Activated naive CD4-positive, alpha-beta T cell treated with Interleukin-2 at 50 U/mL for 16 hours (primary cell): ENCODE measurements around the gene BCAS3.
"Not testable (repeated sequence)": the region's sequence is repeated elsewhere in the genome, so short reads cannot be mapped to it uniquely, and the experiment has no call there.

ENCODE experiments used
- DNase-seq: peaks from one replicate; pipeline ENCODE4 v3.0.0-alpha.2; 2020

BCAS3 gene

DNA sequence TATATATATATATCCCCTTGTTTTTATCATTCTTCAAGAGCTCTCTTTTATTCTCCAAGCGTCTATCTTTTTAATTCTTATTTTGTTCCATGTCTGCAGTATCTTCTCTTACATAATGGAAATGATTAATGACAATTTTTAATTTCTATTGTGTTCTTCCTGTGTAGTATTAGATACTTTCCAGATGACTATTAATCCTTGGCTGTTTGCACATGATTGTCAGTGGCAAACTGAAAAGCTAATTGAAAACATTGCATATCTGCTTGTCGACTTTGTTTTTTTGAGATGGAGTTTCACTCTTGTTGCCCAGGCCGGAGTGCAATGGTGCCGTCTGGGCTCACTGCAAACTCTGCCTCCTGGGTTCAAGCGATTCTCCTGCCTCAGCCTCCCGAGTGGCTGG lies 124.7 kb downstream of the BCAS3 start:
- DNase-seq, result no peak

DNA sequence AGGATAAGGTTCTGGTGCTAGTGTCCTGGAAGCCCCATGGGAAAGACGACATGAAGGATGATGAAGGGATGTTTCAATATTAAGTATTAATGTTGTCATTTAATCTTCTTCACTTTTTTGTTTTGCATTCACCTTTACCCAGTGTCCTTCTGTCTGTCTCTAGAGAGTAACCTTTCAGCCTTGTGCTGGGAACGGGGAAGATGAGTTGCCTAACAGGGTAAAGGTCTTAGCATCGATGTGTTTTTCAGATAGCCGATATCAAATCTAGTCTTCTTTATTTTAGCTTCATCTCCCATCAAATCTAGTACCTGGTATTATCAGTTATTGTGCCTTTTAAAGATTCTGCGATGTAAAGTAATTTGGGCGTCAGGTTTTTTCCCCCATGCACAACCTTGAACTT lies 125.4 kb downstream of the BCAS3 start:
- DNase-seq, result no peak

DNA sequence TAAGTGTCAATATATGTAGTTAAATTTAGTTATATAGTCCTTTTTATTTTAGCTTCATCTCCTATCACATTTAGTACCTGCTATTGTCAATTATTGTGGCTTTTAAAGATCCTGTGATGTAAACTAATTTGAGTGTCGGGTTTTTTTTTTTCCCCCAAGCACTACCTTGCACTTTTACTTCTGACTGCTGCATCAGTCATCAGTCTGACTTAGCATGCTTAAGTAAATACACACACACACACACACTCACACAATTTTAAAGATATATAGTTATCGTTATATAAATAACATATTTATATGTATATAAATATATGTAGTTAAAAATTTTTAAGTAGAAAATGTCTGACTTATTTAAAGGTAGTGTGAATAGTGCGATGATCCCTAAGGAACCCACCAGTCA lies 127.2 kb downstream of the BCAS3 start:
- DNase-seq, result no peak

DNA sequence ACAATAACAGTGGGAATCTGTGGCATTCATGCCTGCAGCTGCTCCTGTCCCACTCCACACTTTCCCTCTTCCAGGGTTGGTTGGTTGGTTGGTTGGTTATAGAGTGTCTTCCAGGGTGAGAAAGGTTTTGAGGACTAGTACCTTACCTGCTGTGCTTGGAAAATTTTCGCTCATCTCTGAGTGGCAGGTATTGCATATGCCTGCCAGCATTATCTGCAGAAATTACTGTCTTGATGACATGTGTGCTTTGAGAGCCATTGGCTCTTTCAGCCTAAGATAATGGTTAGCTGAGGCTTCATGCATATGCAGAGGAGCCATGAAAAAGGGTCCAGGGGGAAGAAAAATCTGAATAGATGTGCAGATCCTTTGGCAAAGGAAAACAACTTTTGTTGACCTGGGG lies 131.8 kb downstream of the BCAS3 start:
- DNase-seq, result no peak

DNA sequence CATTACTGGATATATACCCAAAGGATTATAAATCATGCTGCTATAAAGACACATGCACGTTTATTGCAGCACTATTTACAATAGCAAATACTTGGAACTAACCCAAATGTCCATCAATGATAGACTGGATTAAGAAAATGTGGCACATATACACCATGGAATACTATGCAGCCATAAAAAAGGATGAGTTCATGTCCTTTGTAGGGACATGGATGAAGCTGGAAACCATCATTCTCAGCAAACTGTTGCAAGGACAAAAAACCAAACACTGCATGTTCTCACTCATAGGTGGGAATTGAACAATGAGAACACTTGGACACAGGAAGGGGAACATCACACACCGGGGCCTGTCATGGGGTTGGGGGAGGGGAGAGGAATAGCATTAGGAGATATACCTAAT lies 137.3 kb downstream of the BCAS3 start:
- DNase-seq, result not testable (repeated sequence)

DNA sequence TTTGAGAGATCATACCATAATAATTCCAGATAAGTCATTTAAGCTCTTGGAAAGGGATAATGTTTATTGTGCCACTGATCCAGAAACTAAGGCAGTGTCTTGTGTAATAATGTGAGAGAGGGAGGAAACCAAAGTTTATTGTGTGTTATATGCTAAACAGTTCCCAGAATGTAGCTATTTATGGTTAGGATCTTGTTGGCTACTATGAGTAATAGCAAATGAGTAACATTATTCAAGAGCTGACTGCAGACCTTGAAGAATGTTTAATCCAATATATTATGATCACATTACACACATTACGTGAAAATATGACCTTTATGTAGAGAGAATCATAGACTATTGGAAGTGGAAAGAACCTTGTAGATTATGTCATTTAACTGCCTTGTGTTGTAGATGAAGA lies 139.5 kb downstream of the BCAS3 start:
- no peak for DNase-seq

DNA sequence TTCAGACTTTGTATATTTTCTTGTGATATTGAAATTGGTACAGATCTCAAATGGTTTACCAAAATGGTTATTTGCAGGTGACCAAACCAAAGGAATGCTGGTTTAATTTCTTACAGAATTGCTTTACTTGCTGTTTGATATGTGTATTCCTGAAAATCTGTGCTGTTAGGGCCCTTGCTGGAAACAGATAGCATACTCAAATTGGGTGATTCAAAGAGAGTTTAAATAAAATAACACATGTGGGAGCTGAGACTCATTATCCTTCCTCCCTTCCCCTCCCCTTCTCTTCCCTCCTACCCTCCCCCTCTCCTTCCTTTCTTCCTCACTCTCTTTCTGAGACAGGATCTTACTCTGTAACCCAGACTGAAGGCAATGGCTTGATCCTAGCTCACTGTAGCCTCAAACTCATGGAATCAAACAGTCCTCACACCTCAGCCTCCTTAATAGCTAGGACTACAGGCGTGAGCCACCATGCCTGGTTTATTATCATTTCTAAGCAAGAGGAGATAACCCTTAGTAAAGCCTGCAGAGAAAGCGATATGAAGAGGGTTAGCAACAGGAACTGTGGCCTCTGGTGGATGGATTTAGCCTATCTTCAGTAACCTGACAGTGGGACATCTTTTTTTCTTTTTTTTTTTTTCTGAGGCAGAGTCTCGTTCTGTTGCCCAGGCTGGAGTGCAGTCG lies 141.9 kb downstream of the BCAS3 start:
- no peak for DNase-seq

DNA sequence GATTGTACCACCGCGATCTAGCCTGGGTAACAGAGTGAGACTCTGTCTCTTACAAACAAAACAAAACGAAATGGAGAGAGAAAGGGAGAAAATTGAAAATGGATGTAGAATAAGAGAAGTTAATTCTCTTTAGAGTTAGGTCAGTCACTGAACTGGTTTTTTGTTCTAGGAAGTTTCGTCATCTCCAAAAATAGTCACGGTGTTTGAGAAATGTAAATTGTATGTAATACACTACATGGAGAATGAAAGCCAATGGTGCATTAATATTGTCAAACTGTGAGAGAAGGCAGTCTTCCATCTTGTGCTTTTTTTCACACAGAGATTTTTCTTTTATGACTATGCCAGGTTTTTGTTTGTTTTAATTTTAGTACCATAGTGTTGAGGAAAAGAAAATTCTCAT lies 145.9 kb downstream of the BCAS3 start:
- no peak for DNase-seq

DNA sequence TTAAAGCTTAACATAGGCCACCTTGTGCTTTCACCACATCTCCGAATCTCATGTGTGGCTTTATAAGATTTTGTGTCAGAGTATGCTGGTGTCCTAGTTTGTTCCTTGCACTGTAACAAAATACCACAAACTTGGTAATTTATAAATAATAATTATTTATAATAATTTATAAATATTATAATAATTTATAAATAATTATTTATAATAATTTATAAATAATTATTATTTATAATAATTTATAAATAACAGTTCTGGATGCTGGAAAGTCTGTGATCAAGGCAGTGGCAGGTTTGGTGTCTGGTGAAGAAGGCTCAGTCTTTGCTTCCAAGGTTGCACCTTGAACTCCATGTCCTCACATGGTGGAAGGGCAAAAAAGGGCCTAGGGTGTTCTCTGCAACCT lies 147.7 kb downstream of the BCAS3 start:
- no peak for DNase-seq

DNA sequence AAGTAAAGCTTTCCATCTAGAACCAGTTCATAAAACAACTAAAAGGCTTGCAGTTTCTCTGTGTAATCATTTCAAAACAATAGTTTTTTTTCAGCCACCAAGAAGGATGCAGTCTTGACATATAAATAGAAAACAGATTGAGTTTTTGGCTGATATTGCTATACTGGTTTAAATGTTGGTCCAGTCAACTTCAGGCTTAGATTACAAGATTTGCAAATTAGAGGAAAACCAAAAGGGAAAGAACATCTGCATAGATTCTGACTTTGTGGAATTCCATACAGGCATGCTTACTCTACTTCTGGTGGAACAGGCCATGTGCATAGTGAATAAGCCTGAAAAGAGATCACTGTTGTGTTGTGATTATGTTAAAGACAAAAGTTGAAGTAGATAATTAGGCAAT lies 150.3 kb downstream of the BCAS3 start:
- DNase-seq, result no peak

DNA sequence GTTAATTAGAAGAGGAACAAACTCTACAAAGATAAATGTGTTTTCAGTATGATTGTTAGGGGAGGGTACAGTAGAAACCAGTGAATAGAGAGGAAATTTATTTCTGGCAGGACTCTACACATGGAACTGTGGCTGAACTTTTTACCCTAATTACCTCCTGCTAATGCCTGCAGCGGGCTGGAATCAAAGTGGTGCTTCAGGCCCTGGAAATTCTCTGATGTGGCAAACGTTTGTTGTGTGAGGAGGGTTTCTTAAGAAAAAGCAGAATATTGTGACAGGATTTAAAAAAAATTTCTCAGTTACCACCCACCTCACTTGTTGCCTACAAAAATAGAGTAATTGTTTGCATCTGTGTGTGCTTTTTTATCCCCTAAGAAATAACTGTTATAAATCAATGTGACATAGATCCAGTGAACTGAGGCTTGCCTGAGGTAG lies 154.5 kb downstream of the BCAS3 start:
- DNase-seq, result no peak

DNA sequence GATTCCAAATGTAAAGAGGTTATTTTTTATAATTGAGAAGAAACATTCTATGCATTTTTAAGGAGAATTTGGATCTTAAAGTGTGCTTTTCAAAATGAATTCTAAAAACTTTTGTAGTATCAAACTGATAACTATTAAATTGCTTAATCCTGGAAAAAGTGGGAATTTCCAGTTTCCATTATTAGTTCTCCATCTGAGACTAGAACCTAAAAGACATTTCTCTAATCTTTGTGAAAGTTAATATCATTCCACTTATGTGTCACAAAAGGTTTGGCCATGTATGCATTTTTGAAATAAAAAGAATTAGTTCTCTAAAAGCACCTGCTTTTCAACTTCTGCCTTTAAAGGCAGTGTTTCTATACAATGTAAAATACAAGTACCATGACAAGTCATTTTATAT lies 155.0 kb downstream of the BCAS3 start:
- DNase-seq, result no peak

DNA sequence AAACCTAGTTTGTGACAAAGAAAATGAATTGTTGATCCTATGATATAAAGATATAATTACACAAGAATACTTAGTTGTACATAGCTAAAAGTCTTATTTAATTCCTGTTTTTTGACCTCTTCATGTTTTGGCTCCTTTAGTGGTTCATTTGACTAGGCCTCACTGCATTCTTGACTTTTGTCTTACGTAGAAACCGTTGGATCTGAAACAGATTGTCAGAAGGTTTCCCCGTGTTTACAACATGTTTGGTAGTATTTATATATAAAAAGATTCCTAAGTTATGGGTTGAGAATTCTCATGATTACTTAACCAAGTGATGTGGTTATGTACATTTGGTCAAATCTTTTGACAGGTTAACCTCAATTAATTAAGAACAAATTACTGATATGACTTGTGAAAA lies 162.8 kb downstream of the BCAS3 start:
- no peak for DNase-seq

DNA sequence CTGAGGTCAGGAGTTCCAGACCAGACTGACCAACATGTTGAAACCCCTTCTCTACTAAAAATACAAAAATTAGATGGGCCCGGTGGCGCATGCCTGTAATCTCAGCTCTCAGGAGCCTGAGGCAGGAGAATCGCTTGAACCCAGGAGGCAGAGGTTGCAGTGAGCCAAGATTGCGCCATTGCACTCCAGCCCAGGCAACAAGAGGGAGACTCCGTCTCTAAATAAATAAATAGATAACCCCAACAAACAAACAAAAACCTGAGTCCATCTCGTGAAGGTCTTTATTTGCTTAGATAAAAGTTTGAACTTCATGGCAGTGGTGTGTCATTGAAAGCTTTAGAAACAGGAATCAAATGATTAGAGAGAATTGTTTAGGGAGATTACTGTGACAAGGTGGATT lies 167.4 kb downstream of the BCAS3 start:
- DNase-seq, result no peak

DNA sequence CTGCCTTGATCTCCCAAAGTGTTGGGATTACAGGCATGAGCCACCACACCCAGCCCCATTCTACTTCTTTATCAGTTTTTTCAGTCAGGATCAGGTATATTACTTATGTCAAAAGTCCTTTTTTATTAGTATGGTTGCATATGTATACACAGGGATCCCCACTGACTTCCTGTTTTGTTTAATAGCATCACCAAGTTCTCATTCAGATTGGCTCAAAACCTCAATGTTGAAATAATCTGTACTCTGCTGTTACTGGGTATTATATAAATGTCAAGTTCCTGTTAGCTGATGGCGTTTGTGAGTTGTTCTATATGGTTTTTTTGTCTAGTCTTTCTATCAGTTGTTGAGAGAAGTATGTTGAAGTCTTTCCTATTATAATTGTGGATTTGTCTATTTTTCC lies 168.5 kb downstream of the BCAS3 start:
- no peak for DNase-seq

DNA sequence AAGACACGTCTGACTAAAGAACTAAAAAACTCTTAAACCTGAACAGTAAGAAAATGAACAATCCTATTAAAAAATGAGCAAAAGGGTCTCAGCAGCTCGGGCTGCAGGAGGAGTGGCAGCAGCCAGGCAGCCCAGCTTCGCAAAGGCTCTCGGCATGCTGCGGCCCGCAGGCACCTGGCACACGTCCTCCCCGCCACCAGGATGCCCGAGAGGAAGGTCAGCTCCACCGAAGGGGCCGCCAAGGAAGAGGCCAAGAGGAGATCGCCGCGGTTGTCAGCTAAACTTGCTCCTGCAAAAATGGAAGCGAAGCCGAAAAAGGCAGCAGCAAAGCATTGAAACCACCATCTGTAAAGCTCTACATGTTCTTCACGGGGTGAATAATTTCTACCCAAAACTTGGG lies 173.5 kb downstream of the BCAS3 start:
- no peak for DNase-seq

DNA sequence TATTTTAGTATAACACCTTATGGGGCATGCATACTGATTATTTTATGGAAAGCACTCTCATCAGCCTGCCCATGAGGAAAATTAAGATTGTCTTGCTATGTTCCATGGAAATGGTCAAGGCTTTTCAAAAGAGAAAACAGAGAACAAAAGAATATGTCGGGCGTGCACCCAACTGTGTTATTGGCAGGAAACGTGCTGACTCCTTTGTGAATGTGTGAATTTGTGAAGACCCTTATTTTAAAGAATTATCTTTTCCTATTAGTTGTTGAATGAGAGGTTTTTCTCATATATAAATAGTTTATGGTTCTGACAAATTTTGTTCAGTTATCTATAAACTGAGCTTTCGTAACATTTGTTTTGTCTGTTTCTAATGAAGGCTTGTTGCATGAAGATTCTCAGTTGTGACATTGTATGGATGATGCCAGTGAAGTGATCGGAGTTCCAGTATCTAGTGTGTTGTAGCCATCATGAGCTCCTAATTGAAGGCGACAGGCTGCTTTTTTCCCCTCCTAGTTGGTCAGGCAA lies 180.0 kb downstream of the BCAS3 start:
- DNase-seq, result no peak

DNA sequence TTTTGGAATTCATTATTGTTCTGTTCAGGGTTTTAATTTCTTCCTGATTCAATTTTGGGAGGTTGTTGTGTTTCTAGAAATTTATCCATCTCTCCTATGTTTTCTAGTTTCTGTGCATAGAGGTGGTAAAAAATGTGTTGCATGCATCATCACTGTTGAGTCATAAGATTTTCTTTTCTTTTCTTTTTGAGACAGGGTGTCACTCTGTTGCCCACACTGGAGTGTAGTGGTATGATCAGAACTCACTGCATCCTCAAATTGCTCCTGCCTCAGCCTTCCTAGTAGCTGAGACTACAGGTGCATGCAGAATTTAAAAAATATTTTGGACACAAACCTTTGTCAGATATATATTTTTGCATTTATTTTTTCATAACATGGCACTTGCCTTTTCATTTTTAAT lies 184.8 kb downstream of the BCAS3 start:
- no peak for DNase-seq

DNA sequence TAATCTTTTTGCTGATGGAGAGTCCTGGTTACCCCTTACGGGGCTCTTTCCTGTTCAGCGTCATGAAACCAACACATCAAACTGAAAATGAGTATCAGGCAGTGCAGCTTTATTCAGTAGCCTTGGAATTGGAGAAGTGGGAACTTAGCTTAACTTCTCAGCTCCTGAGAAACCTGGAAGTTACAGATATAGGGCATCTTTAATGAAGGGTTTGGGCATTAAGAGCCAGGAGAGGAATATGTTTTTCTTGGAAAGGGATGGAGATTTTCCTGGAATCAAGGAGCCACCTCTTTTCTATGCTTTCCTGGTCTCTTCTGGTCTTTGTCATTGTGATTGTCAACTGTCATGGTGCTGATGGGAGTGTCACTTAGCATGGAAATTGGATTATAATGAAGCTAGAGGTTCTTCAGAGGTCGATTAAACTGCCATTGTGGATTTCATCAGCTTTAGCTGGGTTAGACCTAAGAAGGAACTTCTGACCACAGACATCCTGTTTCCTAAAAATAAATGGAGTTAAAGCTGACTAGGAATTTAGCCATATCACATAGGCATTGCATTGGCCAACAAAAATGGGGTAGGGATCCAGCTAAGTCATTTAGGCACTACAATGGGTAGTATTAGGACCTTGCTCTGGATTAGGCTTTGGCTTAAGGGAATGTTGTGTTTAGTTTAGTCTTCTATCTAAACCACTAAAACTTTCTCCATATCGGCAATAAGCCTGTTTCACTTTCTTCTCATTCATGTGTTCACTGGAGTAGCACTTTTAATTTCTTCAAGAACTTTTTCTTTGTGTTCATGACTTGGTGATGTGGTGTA lies 186.4 kb downstream of the BCAS3 start:
- no peak for DNase-seq

DNA sequence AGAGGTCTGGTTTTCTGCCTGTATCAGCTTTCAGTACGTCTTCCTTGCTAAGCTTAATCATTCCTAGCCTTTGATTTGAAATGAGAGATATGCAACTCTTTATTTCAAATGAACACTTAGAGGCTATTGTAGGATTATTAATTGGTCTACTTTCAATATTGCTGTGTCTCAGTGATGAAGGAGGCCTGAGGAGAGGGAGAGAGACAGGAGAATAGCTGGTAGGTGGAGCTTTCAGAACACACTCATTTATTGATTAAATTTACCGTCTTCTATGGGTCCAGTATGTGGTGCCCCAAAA lies 187.0 kb downstream of the BCAS3 start:
- no peak for DNase-seq

DNA sequence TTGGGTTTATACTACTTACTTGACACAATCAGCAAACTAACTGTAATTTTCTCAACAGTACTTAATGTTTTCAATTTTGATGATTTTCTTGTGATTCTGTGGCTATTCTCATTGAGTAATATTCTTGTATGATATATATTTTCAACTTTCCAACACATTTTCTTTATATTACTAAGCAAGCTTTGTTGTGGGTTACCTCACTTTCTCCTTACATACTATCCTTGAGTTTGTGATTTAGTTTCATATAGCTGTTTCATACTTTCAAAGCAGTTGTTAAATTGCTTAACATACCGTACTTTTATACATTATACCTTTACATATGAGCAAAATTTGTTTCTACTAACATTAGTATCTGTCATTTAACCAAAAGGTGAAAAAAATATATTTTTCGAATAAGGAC lies 197.1 kb downstream of the BCAS3 start:
- no peak for DNase-seq

DNA sequence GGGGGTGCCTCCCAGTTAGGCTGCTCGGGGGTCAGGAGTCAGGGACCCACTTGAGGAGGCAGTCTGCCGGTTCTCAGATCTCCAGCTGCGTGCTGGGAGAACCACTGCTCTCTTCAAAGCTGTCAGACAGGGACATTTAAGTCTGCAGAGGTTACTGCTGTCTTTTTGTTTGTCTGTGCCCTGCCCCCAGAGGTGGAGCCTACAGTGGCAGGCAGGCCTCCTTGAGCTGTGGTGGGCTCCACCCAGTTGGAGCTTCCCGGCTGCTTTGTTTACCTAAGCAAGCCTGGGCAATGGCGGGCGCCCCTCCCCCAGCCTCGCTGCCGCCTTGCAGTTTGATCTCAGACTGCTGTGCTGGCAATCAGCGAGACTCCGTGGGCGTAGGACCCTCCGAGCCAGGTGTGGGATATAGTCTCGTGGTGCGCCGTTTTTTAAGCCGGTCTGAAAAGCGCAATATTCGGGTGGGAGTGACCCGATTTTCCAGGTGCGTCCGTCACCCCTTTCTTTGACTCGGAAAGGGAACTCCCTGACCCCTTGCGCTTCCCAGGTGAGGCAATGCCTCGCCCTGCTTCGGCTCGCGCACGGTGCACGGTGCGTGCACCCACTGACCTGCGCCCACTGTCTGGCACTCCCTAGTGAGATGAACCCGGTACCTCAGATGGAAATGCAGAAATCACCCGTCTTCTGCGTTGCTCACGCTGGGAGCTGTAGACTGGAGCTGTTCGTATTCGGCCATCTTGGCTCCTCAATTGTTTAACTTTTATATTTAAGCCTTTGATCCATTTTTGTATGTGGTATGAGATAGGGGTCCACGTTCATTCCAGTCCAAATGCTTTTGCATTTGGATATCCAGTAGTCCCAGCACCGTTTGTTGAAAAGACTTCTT lies 209.3 kb downstream of the BCAS3 start:
- DNase-seq, result not testable (repeated sequence)

DNA sequence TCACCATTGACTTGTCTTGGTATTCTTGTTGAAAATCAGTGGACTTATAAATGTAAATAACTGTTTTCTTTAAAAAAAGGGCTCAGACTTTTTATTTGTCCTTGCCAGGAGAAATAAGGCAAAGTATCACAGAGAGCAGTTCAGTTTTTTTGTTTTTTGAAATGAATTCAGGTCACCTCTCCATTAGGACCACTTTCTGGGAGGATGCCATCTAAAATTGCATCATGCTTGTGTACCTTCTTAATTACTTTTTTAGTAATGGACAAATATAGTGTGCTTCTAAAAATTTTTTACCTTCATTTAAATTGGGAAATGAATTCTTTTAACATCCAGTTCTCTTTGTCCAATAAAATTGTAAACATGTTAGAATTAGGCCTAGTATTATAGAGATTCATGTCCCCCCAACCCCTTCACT lies 210.0 kb downstream of the BCAS3 start:
- DNase-seq, result no peak
